Ascending aorta (tissue), 2 donors: Measurements from ENCODE around the gene SAMD13. TPM values are rescaled to one million over a fixed set of nuclear protein-coding genes. Genes with fewer than 3 reads are reported as not detected.

ENCODE experiments used
- DNase-seq, 2 donors: peaks; one replicate each; pipeline ENCODE4 v3.0.0-alpha.2; 2019; ENCODE audit warnings: low spot score in 2 of 2
- H3K27ac ChIP-seq, 2 donors: fragments of 200-600 bp; sonication (generic); one replicate each; pipeline ENCODE4 v1.5.1; 2016 to 2017; ENCODE audit warnings: mild to moderate bottlenecking in 1 of 2
- H3K27me3 ChIP-seq: fragments of 200-600 bp; sonication (generic); one replicate; pipeline ENCODE4 v1.5.1; 2017
- H3K36me3 ChIP-seq, 2 donors: fragments of 200-600 bp; sonication (generic); one replicate each; pipeline ENCODE4 v1.5.1; 2016
- H3K4me1 ChIP-seq, 2 donors: fragments of 200-600 bp; sonication (generic); one replicate each; pipeline ENCODE4 v1.5.1; 2016 to 2017; ENCODE audit warnings: mild to moderate bottlenecking in 1 of 2
- H3K4me3 ChIP-seq, 2 donors: fragments of 200-600 bp; sonication (generic); one replicate each; pipeline ENCODE4 v1.5.1; 2016 to 2017; ENCODE audit warnings: mild to moderate bottlenecking in 1 of 2
- H3K9me3 ChIP-seq, 2 donors: fragments of 200-600 bp; sonication (generic); one replicate each; pipeline ENCODE4 v1.5.1; 2016
- intact Hi-C: fragments of 100-400 bp; cut with DNase I; formaldehyde crosslinking; loops from one replicate; pipeline ENCODE4 v1.15.1; 2023
- total RNA-seq: library from RNA; depleted of rRNA; stranded (reverse); fragments of >200 nt; gene quantifications from one replicate; pipeline ENCODE4 v1.1.0, GENCODE V29; 2016
- TF ChIP-seq, protein P1 (sequence below), 3 experiments: fragments of 200-600 bp in 2 of 3; fragments of 450-650 bp in 1 of 3; sonication (generic) in 2 of 3; IDR thresholded peaks; one replicate each; pipeline ENCODE4 v1.5.1; 2016 to 2019; ENCODE audit warnings: antibody characterized with exemption in 3 of 3, mild to moderate bottlenecking in 1 of 3, moderate library complexity in 1 of 3

Gene SAMD13
- total RNA-seq, 1 donor from 2014 or later, result not detected

DNA sequence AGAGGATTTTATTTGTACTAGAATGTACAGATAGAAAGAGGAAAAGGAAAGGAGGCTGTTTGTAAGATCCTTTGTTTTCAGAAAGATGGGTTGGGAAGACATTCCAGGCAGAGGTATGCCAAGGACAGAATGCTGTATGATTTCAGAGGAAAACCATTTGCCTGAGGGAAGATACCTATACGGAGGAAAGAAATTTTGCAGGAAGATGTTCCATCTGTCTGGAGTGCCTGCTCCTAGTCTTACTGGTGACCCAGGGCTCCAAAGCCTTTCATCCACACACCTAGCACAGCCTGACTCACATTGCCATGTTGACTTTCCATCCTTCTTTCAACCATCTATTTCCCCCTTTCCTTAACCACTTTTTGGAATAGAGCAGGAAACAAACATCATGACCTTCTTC lies 18.2 kb downstream of the SAMD13 start:
- intact Hi-C loops, result no loop called here
- no peaks in the 10 kb centered on the region for H3K4me1 ChIP-seq
- no peaks in the 10 kb centered on the region for H3K36me3 ChIP-seq

DNA sequence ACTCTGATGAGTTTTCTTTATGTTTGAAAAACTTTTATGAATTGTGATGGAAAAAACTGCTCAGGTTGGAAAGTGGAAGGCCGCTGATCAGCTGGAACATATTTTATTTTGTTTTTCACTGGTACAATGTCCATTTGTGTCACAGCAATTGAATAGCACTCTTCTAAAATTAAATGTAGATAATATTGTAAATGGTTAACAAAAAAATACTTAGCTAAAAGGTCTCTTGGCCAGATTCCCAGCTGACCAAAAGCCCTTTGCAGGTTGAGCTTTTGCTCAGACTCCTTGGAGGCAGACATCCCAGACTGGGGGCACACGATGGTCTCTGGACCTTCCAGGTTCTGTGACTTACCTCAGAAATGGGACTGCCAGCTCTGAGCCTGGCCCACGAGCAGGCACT lies 26.3 kb downstream of the SAMD13 start:
- no peaks in the 10 kb centered on the region for H3K9me3 ChIP-seq
- H3K4me1 ChIP-seq, result no peaks in the 10 kb centered on the region
- intact Hi-C loops, result no loop called here
- no peaks in the 10 kb centered on the region for H3K36me3 ChIP-seq
- no peak overlapping the region for H3K27ac ChIP-seq
- H3K4me3 ChIP-seq, result no peak overlapping the region
- no peak for DNase-seq
- TF ChIP-seq, protein P1, sequence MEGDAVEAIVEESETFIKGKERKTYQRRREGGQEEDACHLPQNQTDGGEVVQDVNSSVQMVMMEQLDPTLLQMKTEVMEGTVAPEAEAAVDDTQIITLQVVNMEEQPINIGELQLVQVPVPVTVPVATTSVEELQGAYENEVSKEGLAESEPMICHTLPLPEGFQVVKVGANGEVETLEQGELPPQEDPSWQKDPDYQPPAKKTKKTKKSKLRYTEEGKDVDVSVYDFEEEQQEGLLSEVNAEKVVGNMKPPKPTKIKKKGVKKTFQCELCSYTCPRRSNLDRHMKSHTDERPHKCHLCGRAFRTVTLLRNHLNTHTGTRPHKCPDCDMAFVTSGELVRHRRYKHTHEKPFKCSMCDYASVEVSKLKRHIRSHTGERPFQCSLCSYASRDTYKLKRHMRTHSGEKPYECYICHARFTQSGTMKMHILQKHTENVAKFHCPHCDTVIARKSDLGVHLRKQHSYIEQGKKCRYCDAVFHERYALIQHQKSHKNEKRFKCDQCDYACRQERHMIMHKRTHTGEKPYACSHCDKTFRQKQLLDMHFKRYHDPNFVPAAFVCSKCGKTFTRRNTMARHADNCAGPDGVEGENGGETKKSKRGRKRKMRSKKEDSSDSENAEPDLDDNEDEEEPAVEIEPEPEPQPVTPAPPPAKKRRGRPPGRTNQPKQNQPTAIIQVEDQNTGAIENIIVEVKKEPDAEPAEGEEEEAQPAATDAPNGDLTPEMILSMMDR (IDR thresholded peaks at IDR 0.05), result no peak
- H3K27me3 ChIP-seq, result no peaks in the 10 kb centered on the region

More for the DNA sequence above, 18.2 kb downstream of the SAMD13 start:
- no peak overlapping the region for H3K4me3 ChIP-seq
- no peak overlapping the region for H3K27ac ChIP-seq
- no peak for DNase-seq
- TF ChIP-seq, protein P1 (IDR thresholded peaks at IDR 0.05), result no peak
- peaks cover 0 to 6% of the 10 kb centered on the region in 2 donors for H3K9me3 ChIP-seq
- H3K27me3 ChIP-seq, result no peaks in the 10 kb centered on the region

DNA sequence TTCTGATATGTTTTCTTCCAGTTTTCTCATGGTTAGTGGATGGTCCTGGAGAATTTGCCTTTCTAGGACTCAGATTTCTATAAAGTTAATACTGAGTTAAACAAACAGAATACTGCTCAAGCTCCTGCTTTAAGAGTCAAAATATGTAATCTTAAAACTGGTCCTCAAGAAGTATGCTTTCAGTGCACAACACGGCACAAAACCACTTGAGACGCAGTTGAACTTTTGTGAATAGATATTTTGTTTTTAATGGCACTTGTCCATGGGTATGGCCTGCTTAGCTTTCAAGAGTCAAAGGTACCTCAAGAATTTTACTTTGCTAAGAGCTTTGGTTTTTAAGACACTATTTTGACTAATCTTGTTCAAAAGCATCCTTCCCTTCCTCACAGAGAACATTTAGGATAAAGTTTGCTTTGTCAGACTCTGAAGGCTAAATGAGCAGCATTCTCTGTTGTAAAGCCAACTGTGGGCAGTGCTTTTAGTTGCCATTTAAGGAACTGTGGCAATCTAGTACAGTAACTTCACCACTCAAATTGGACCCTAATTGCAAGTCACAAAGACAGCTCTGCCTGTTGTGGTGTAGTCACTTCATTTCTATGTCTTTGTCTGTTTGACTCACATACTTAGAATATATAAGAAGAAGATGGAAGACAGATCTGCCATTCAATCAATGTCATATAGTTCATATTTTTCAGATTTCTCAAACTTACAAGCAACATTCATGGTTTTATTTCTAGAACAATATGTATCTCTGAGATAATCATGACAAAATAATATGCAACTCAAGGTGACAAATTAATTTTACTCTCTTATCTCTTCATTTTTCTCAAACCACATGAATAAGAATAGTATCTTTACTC lies 28.8 kb downstream of the SAMD13 start:
- DNase-seq, result no peak
- intact Hi-C loops, result no loop called here

DNA sequence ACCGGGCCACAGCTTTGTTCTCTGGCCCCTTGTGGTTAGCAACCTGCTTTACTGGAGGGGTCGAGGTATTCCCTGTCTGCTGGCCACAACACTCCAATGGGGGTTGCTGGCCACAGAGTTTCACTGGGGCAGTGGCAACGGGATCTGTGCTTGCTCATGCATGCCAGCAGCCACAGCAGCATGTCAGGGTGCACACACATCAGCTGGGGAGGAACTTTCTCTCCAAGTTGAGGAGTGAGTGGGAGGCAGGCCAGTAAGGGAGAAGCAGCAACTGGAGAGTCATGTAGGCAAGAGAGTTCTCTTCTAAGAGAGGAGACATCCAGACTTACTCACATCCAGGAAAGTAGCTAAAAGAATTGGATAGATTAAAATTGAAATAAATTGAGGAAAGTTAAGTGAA lies 38.0 kb downstream of the SAMD13 start:
- no peaks in the 10 kb centered on the region for H3K36me3 ChIP-seq
- intact Hi-C loops, result no loop called here
- DNase-seq, result no peak

More for the DNA sequence above, 28.8 kb downstream of the SAMD13 start:
- Histone ChIP-seq H3K27me3 (no peaks in the 10 kb centered on the region), H3K9me3 (peaks cover 0 to 4% of the 10 kb centered on the region in 2 donors), H3K36me3 (no peaks in the 10 kb centered on the region), H3K27ac (no peak overlapping the region), H3K4me1 (no peaks in the 10 kb centered on the region), H3K4me3 (no peak overlapping the region)
- TF ChIP-seq, protein P1 (IDR thresholded peaks at IDR 0.05), result no peak

DNA sequence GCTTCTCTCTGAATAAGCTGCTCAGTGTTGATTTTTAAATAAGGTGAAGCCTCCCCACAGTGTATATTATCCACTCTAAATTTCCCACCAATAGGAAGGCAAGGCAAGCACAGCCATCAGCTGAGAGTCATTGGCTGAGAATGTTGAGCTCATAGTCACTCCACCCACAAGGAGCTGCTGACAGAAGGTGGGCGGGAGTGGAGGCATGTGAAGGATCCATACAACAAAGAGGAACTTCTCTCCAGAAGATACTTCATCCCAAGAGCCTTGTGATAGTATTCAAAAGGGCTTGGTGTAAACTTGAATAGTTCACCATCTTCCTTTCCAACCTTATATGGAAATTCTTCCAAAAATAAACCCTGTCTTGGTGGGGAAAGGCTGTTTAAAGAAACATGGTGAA lies 42.8 kb downstream of the SAMD13 start:
- Histone ChIP-seq H3K4me3 (no peak overlapping the region), H3K36me3 (no peaks in the 10 kb centered on the region), H3K9me3 (peaks cover 0 to 5% of the 10 kb centered on the region in 2 donors), H3K27ac (no peak overlapping the region), H3K4me1 (no peaks in the 10 kb centered on the region), H3K27me3 (no peaks in the 10 kb centered on the region)
- TF ChIP-seq, protein P1 (IDR thresholded peaks at IDR 0.05), result no peak
- intact Hi-C loops, result no loop called here
- DNase-seq, result no peak

More for the DNA sequence above, 38.0 kb downstream of the SAMD13 start:
- Histone ChIP-seq H3K27ac (no peak overlapping the region), H3K27me3 (no peaks in the 10 kb centered on the region), H3K9me3 (peaks cover 0 to 20% of the 10 kb centered on the region in 2 donors), H3K4me1 (no peaks in the 10 kb centered on the region), H3K4me3 (no peak overlapping the region)
- TF ChIP-seq, protein P1 (IDR thresholded peaks at IDR 0.05), result no peak
